GM19193 (cell line): ENCODE data around the gene INSC.

ENCODE experiments used
- POLR2A ChIP-seq: IDR thresholded peaks from 4 replicates; pipeline ENCODE4 v1.6.1; 2011; ENCODE audit not compliant: insufficient read depth, insufficient read length; ENCODE audit errors: extremely low read depth

Gene INSC

GRCh38 chr11:15291885-15292284, 177.2 kb downstream of the INSC start:
- TF ChIP-seq POLR2A = no peak

GRCh38 chr11:15293975-15294620, 179.4 kb downstream of the INSC start:
- no peak for TF ChIP-seq POLR2A

GRCh38 chr11:15295695-15296094, 181.0 kb downstream of the INSC start:
- no peak for TF ChIP-seq POLR2A
